ENCODE measurements around the gene RBM27. TPM values are rescaled to one million over a fixed set of nuclear protein-coding genes. Genes with fewer than 3 reads are reported as not detected.

RBM27 gene
- total RNA-seq, 2 donors from 2014 or later: 34.0 to 35.8 TPM

GRCh38 chr5:146232223-146232622, 28.8 kb downstream of the RBM27 start:
- Histone ChIP-seq H3K4me1 (ENCODE audit: control insufficient read depth in 1 of 2, low read depth in 2 of 2) (peaks cover 15 to 24% of the 10 kb centered on the region in 2 donors), H3K27ac (peak overlapping the region in 1 of 2 donors; percentile 63), H3K9me3 (no peaks in the 10 kb centered on the region), H3K4me3 (no peak overlapping the region), H3K27me3 (replicated peaks; ENCODE audit: insufficient read depth) (no peaks in the 10 kb centered on the region), H3K36me3 (peaks cover 4% of the 10 kb centered on the region)
- ATAC-seq (ENCODE audit: insufficient number of reproducible peaks, low FRiP score, low read depth): no peak
- DNase-seq (ENCODE audit: low spot score): no peak
- TF ChIP-seq CTCF (IDR thresholded peaks at IDR 0.05): no peak

GRCh38 chr5:146233441-146233840, 30.0 kb downstream of the RBM27 start:
- H3K36me3 ChIP-seq: peaks cover 11% of the 10 kb centered on the region
- no peak for DNase-seq (ENCODE audit: low spot score)
- H3K4me1 ChIP-seq (ENCODE audit: control insufficient read depth in 1 of 2, low read depth in 2 of 2): peaks cover 15 to 24% of the 10 kb centered on the region in 2 donors

GRCh38 chr5:146238973-146239372, 35.6 kb downstream of the RBM27 start:
- Histone ChIP-seq H3K9me3 (no peaks in the 10 kb centered on the region), H3K27ac (peak overlapping the region; percentile 16 to 96), H3K27me3 (replicated peaks; ENCODE audit: insufficient read depth) (no peaks in the 10 kb centered on the region), H3K4me1 (ENCODE audit: control insufficient read depth in 1 of 2, low read depth in 2 of 2) (peaks cover 38 to 43% of the 10 kb centered on the region in 2 donors), H3K36me3 (peaks cover 7% of the 10 kb centered on the region), H3K4me3 (no peak overlapping the region)
- ATAC-seq (ENCODE audit: insufficient number of reproducible peaks, low FRiP score, low read depth) (no peak), DNase-seq (ENCODE audit: low spot score) (no peak)
- TF ChIP-seq CTCF (IDR thresholded peaks at IDR 0.05): no peak

More at GRCh38 chr5:146233441-146233840, 30.0 kb downstream of the RBM27 start:
- no peaks in the 10 kb centered on the region for H3K27me3 ChIP-seq (replicated peaks; ENCODE audit: insufficient read depth)
- H3K9me3 ChIP-seq: no peaks in the 10 kb centered on the region
- H3K27ac ChIP-seq: peak overlapping the region; percentile 45 to 63
- H3K4me3 ChIP-seq: no peak overlapping the region
- no peak for TF ChIP-seq CTCF (IDR thresholded peaks at IDR 0.05)
- no peak for ATAC-seq (ENCODE audit: insufficient number of reproducible peaks, low FRiP score, low read depth)

GRCh38 chr5:146240951-146241350, 37.5 kb downstream of the RBM27 start:
- Histone ChIP-seq H3K4me3 (peak overlapping the region; percentile 30), H3K36me3 (peaks cover 7% of the 10 kb centered on the region), H3K9me3 (no peaks in the 10 kb centered on the region), H3K27ac (peak overlapping the region; percentile 88 to 96), H3K27me3 (replicated peaks; ENCODE audit: insufficient read depth) (no peaks in the 10 kb centered on the region), H3K4me1 (ENCODE audit: control insufficient read depth in 1 of 2, low read depth in 2 of 2) (peaks cover 37 to 44% of the 10 kb centered on the region in 2 donors)
- peak; percentile 77 for ATAC-seq (ENCODE audit: insufficient number of reproducible peaks, low FRiP score, low read depth)
- no peak for TF ChIP-seq CTCF (IDR thresholded peaks at IDR 0.05)
- DNase-seq (ENCODE audit: low spot score): no peak

- no peaks in the 10 kb centered on the region for H3K9me3 ChIP-seq
- H3K27me3 ChIP-seq (replicated peaks; ENCODE audit: insufficient read depth): no peaks in the 10 kb centered on the region
- no peak overlapping the region for H3K4me3 ChIP-seq
- TF ChIP-seq CTCF (IDR thresholded peaks at IDR 0.05): no peak
- H3K4me1 ChIP-seq (ENCODE audit: control insufficient read depth in 1 of 2, low read depth in 2 of 2): peaks cover 37 to 44% of the 10 kb centered on the region in 2 donors
- no peak for ATAC-seq (ENCODE audit: insufficient number of reproducible peaks, low FRiP score, low read depth)
- DNase-seq (ENCODE audit: low spot score): no peak
- H3K36me3 ChIP-seq: peaks cover 1% of the 10 kb centered on the region
- H3K27ac ChIP-seq: peak overlapping the region; percentile 87 to 96
Measured at GRCh38 chr5:146243247-146243646, 39.8 kb downstream of the RBM27 start.

Measured in thoracic aorta (tissue), 2 donors.